Loucy (cell line): ENCODE measurements around the gene C1orf56.
A peak's percentile ranks its signal among the peaks of the same experiment; 100 is the strongest.

Experiments used
- H2AFZ ChIP-seq: fragments of 200-600 bp; sonication (generic); 2 replicates; pipeline ENCODE4 v1.6.0; 2016; ENCODE audit warnings: antibody characterized with exemption, mild to moderate bottlenecking, low read length, moderate library complexity
- H3F3A ChIP-seq: fragments of 200-600 bp; 2 replicates; pipeline ENCODE4 v1.6.0; 2016; ENCODE audit warnings: antibody characterized with exemption, low read depth, mild to moderate bottlenecking
- H3K27me3 ChIP-seq: fragments of 200-600 bp; sonication (generic); 2 replicates; pipeline ENCODE4 v1.6.1; 2014; ENCODE audit warnings: low read length, mild to moderate bottlenecking; ENCODE audit not compliant: insufficient read depth, poor library complexity, severe bottlenecking
- H3K36me3 ChIP-seq: fragments of 200-600 bp; sonication (generic); 2 replicates; pipeline ENCODE4 v1.6.1; 2016; ENCODE audit warnings: low read length; ENCODE audit not compliant: insufficient read depth
- H3K4me1 ChIP-seq: fragments of 200-600 bp; sonication (generic); 2 replicates; pipeline ENCODE4 v1.5.1; 2014; ENCODE audit warnings: low read length, mild to moderate bottlenecking; ENCODE audit not compliant: insufficient read depth, poor library complexity, severe bottlenecking
- H3K4me2 ChIP-seq: fragments of 200-600 bp; sonication (generic); 2 replicates; pipeline ENCODE4 v1.6.0; 2014; ENCODE audit warnings: antibody characterized with exemption, low read length, low read depth, mild to moderate bottlenecking; ENCODE audit not compliant: poor library complexity, severe bottlenecking
- H3K4me3 ChIP-seq: fragments of 200-600 bp; sonication (generic); 2 replicates; pipeline ENCODE4 v1.5.1; 2014; ENCODE audit warnings: low read length, mild to moderate bottlenecking, mixed read lengths; ENCODE audit not compliant: poor library complexity, severe bottlenecking
- H3K79me2 ChIP-seq: fragments of 200-600 bp; sonication (generic); 2 replicates; pipeline ENCODE4 v1.6.1; 2014; ENCODE audit warnings: low read length; ENCODE audit not compliant: insufficient read depth
- H3K9ac ChIP-seq: fragments of 200-600 bp; sonication (generic); 2 replicates; pipeline ENCODE4 v1.6.0; 2014; ENCODE audit warnings: mild to moderate bottlenecking, low read depth, low read length, moderate library complexity; ENCODE audit not compliant: poor library complexity, severe bottlenecking
- H3K9me2 ChIP-seq: fragments of 200-600 bp; sonication (generic); replicated peaks from 2 replicates; pipeline ENCODE4 v1.6.1; 2016; ENCODE audit warnings: low read depth, low read length, mixed read lengths
- H3K9me3 ChIP-seq: fragments of 200-600 bp; sonication (generic); 2 replicates; pipeline ENCODE4 v1.6.1; 2014; ENCODE audit warnings: mild to moderate bottlenecking, antibody characterized with exemption, low read length, low read depth; ENCODE audit not compliant: insufficient read depth
- H4K20me1 ChIP-seq: fragments of 200-600 bp; sonication (generic); 2 replicates; pipeline ENCODE4 v1.6.0; 2014; ENCODE audit warnings: antibody characterized with exemption, low read length, mild to moderate bottlenecking; ENCODE audit not compliant: insufficient read depth, poor library complexity, severe bottlenecking
- CTCF ChIP-seq: fragments of 200-600 bp; sonication (generic); conservative IDR thresholded peaks from 2 replicates; pipeline ENCODE4 v1.5.1; 2014; ENCODE audit warnings: mild to moderate bottlenecking, antibody characterized with exemption, low read length
- EZH2phosphoT487 ChIP-seq: fragments of 200-600 bp; IDR thresholded peaks from 2 replicates; pipeline ENCODE4 v1.6.1; 2018; ENCODE audit warnings: antibody characterized with exemption, mild to moderate bottlenecking, moderate library complexity, borderline replicate concordance

The C1orf56 gene

DNA sequence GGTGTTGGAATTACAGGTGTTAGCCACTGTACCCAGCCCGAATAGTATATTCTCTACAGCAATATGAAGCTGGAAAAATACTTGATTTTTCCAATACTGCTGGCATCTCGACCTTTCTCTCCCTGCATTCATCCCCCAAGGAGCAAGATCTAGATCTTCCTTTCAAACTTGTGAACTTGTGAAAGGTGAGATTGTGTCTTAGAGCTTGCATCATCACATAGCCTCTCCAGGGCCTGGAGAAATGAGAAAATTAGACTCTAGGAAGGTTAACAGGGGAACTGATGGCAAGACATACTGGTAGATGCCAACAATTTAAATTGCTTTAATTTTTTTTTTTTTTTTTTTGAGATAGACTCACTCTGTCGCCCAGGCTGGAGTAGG is 37.2 kb upstream of the C1orf56 start:
- peaks cover 34% of the 10 kb centered on the region for H3K79me2 ChIP-seq

DNA sequence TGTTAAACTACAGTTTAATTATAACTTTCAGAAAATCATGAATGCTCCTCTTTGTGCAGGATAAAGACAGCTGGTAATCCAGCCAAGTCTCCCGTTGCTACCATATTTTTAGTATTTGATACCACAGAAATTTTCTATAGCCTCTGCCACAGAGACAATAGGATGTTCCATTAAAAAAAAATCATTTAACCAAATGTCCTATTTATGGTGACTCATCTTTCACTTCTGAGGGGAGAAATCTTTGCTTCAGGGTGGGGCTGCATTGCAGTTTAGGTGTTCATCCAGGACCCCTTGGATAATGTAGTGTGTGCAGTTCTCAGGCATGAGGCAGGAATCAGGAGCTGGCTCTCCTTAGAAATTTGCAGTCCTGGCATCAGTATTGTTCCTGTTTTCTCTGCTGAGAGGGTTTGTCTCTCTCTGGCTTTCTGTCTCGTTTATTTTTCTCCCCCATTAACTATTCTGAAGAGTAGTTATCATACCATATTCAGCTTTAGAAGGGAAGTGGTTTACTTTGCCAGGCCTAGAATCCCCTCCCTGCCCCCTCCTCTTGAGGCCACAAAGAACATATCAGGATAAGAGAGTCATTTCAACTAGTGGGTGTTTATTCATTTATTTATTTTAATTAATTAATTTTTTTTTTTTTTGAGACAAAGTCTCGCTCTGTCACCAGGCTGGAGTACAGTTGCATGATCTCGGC is 36.2 kb upstream of the C1orf56 start:
- Histone ChIP-seq H3K79me2 (peaks cover 34% of the 10 kb centered on the region), H3K9ac (peak overlapping the region; percentile 43), H3F3A (peaks cover 9% of the 10 kb centered on the region; the same call in 1 of the 2 replicates), H3K36me3 (no peaks in the 10 kb centered on the region), H3K27me3 (no peaks in the 10 kb centered on the region), H3K4me3 (peak overlapping the region; percentile 57), H3K4me1 (peaks cover 63% of the 10 kb centered on the region), H3K9me2 (no peaks in the 10 kb centered on the region), H4K20me1 (no peaks in the 10 kb centered on the region), H2AFZ (no peak overlapping the region), H3K9me3 (no peaks in the 10 kb centered on the region), H3K4me2 (peak overlapping the region; percentile 94)
- TF ChIP-seq EZH2phosphoT487 (no peak), CTCF (no peak)

More for the DNA sequence above, 37.2 kb upstream of the C1orf56 start:
- Histone ChIP-seq H3K9me3 (no peaks in the 10 kb centered on the region), H3K4me1 (peaks cover 70% of the 10 kb centered on the region), H2AFZ (no peak overlapping the region), H3K27me3 (no peaks in the 10 kb centered on the region), H3K9me2 (no peaks in the 10 kb centered on the region), H3F3A (peaks cover 9% of the 10 kb centered on the region; the same call in 1 of the 2 replicates), H3K36me3 (no peaks in the 10 kb centered on the region), H4K20me1 (no peaks in the 10 kb centered on the region), H3K4me3 (no peak overlapping the region), H3K9ac (no peak overlapping the region), H3K4me2 (peak overlapping the region; percentile 94)
- no peak for TF ChIP-seq CTCF
- TF ChIP-seq EZH2phosphoT487: no peak

- no peaks in the 10 kb centered on the region for H3K9me3 ChIP-seq
- peaks cover 50% of the 10 kb centered on the region for H3K4me1 ChIP-seq
- H3K4me3 ChIP-seq: peak overlapping the region; percentile 15
- no peaks in the 10 kb centered on the region for H3K36me3 ChIP-seq
- H4K20me1 ChIP-seq: no peaks in the 10 kb centered on the region
- peaks cover 34% of the 10 kb centered on the region for H3K79me2 ChIP-seq
- no peaks in the 10 kb centered on the region for H3K27me3 ChIP-seq
- TF ChIP-seq EZH2phosphoT487 (no peak), CTCF (no peak)
- no peak overlapping the region for H2AFZ ChIP-seq
- no peaks in the 10 kb centered on the region for H3K9me2 ChIP-seq
- H3F3A ChIP-seq: peaks cover 7% of the 10 kb centered on the region; the same call in 1 of the 2 replicates
- peak overlapping the region; percentile 17 for H3K9ac ChIP-seq
- H3K4me2 ChIP-seq: peak overlapping the region; percentile 48
Observed at GRCh38 chr1:151012684-151013471, 34.7 kb upstream of the C1orf56 start.
